SK-N-SH (cell line): ENCODE data around the gene PPARGC1A. TPM values are rescaled to one million over a fixed set of nuclear protein-coding genes. Genes with fewer than 3 reads are reported as not detected.

Experiments
- CTCF ChIA-PET: fragments of 300-600, 350-600 bp; formaldehyde crosslinking; extraction: SDS; loops from one replicate; lab custom pipeline; 2021; lab: Yijun Ruan, JAX
- POLR2A ChIA-PET: fragments of 350-600 bp; sonication (Branson Sonifier 250); formaldehyde crosslinking; extraction: SDS; loops from one replicate; lab custom pipeline; 2020; ENCODE audit warnings: antibody characterized with exemption, inconsistent platforms; lab: Yijun Ruan, JAX
- DNase-seq: peaks from one replicate; pipeline ENCODE4 v3.0.0; 2012
- H2AFZ ChIP-seq: fragments of 200-600 bp; sonication (generic); 2 replicates; pipeline ENCODE4 v1.8.1; 2016; ENCODE audit warnings: antibody characterized with exemption, mild to moderate bottlenecking, low read depth
- H3F3A ChIP-seq: fragments of 200-600 bp; sonication (generic); replicated peaks from 2 replicates; pipeline ENCODE3; 2016; ENCODE audit warnings: antibody characterized with exemption, mild to moderate bottlenecking; ENCODE audit not compliant: insufficient read depth
- H3K27ac ChIP-seq, 2 experiments: fragments of 200-500 bp in 1 of 2; fragments of 200-600 bp in 1 of 2; sonication (Bioruptor generic) in 1 of 2; sonication (generic), shearing (Covaris generic) in 1 of 2; 2 replicates each; pipeline versions ENCODE4 v1.5.1 to v1.6.1; 2014 to 2016; ENCODE audit warnings: low read depth in 2 of 2, inconsistent platforms in 1 of 2, low read length in 1 of 2, mild to moderate bottlenecking in 1 of 2, mixed read lengths in 1 of 2
- H3K27me3 ChIP-seq: fragments of 200-600 bp; sonication (generic), shearing (Covaris generic); 2 replicates; pipeline ENCODE4 v1.6.1; 2016; ENCODE audit warnings: mixed run types; ENCODE audit not compliant: insufficient read depth
- H3K36me3 ChIP-seq, 2 experiments: fragments of 200-500 bp in 1 of 2; fragments of 200-600 bp in 1 of 2; sonication (Bioruptor generic) in 1 of 2; sonication (generic) in 1 of 2; replicated peaks in 1 of 2; 2 replicates each; pipeline versions ENCODE3 to v1.5.1; 2014 to 2016; ENCODE audit warnings: low read length in 1 of 2, mild to moderate bottlenecking in 1 of 2; ENCODE audit not compliant: insufficient read depth in 2 of 2, control insufficient read depth in 1 of 2
- H3K4me1 ChIP-seq, 2 experiments: fragments of 200-500 bp in 1 of 2; fragments of 200-600 bp in 1 of 2; sonication (Bioruptor generic) in 1 of 2; sonication (generic), shearing (Covaris generic) in 1 of 2; 2 replicates each; pipeline versions ENCODE4 v1.5.1 to v1.6.1; 2014 to 2016; ENCODE audit warnings: low read depth in 1 of 2, low read length in 1 of 2, mixed run types in 1 of 2; ENCODE audit not compliant: insufficient read depth in 2 of 2, control insufficient read depth in 1 of 2
- H3K4me2 ChIP-seq: fragments of 200-600 bp; sonication (generic), shearing (Covaris generic); 2 replicates; pipeline ENCODE4 v1.6.1; 2017; ENCODE audit warnings: mixed run types
- H3K4me3 ChIP-seq, 2 experiments: fragments of 200-500 bp in 1 of 2; fragments of 200-600 bp in 1 of 2; sonication (Bioruptor generic) in 1 of 2; sonication (generic), shearing (Covaris generic) in 1 of 2; 2 replicates each; pipeline versions ENCODE4 v1.5.1 to v1.8.1; 2014 to 2016; ENCODE audit warnings: low read depth in 2 of 2, inconsistent platforms in 1 of 2, low read length in 1 of 2, mild to moderate bottlenecking in 1 of 2, mixed read lengths in 1 of 2, moderate library complexity in 1 of 2
- H3K79me2 ChIP-seq: fragments of 200-600 bp; sonication (generic); 2 replicates; pipeline ENCODE4 v1.8.1; 2017; ENCODE audit warnings: mild to moderate bottlenecking; ENCODE audit not compliant: insufficient read depth
- H3K9ac ChIP-seq: fragments of 200-600 bp; sonication (generic); 2 replicates; pipeline ENCODE4 v1.6.1; 2017; ENCODE audit warnings: mixed run types
- H3K9me2 ChIP-seq: fragments of 200-600 bp; sonication (generic); 2 replicates; pipeline ENCODE4 v1.6.1; 2017; ENCODE audit warnings: mixed run types
- H3K9me3 ChIP-seq: fragments of 200-600 bp; sonication (generic); 2 replicates; pipeline ENCODE4 v1.6.1; 2017; ENCODE audit warnings: mixed run types, mild to moderate bottlenecking, moderate library complexity
- H4K20me1 ChIP-seq: fragments of 200-600 bp; sonication (generic); 2 replicates; pipeline ENCODE4 v1.6.1; 2017; ENCODE audit warnings: mild to moderate bottlenecking, mixed run types; ENCODE audit not compliant: insufficient read depth
- EP300 ChIP-seq, 2 experiments: IDR thresholded peaks; 2 replicates each; pipeline versions ENCODE4 v1.4.0 to v1.6.1; 2012; ENCODE audit warnings: borderline replicate concordance in 1 of 2, low read depth in 1 of 2, low read length in 1 of 2
- FOSL2 ChIP-seq: IDR thresholded peaks from 2 replicates; pipeline ENCODE4 v1.4.0; 2012; ENCODE audit warnings: low read depth, mild to moderate bottlenecking, moderate library complexity, borderline replicate concordance
- FOXJ3 ChIP-seq: sonication (generic); formaldehyde crosslinking; IDR thresholded peaks from 2 replicates; pipeline ENCODE4 v1.5.1; 2020; ENCODE audit warnings: mild to moderate bottlenecking, missing genetic modification reagents
- FOXM1 ChIP-seq: IDR thresholded peaks from 2 replicates; pipeline ENCODE4 v1.4.0; 2012; ENCODE audit warnings: low read depth, mild to moderate bottlenecking
- GATA2 ChIP-seq: sonication (generic); formaldehyde crosslinking; IDR thresholded peaks from 2 replicates; pipeline ENCODE4 v1.5.0; 2020; ENCODE audit warnings: mild to moderate bottlenecking, missing genetic modification reagents
- JUND ChIP-seq: IDR thresholded peaks from 2 replicates; pipeline ENCODE4 v1.4.0; 2012
- NFIC ChIP-seq: IDR thresholded peaks from 2 replicates; pipeline ENCODE4 v1.4.0; 2012; ENCODE audit warnings: borderline replicate concordance
- PBX3 ChIP-seq: IDR thresholded peaks from 2 replicates; pipeline ENCODE4; 2012
- RCOR1 ChIP-seq: fragments of 150-350 bp; IDR thresholded peaks from 2 replicates; pipeline ENCODE4 v1.6.1; 2017; ENCODE audit warnings: antibody characterized with exemption, low read length
- RXRA ChIP-seq: IDR thresholded peaks from 2 replicates; pipeline ENCODE4 v1.4.0; 2012; ENCODE audit warnings: low read depth, mild to moderate bottlenecking, borderline replicate concordance
- USF2 ChIP-seq: fragments of 150-350 bp; IDR thresholded peaks from 2 replicates; pipeline ENCODE4 v1.6.1; 2017; ENCODE audit warnings: antibody characterized with exemption, low read length, low read depth, borderline replicate concordance
- ZBTB33 ChIP-seq: IDR thresholded peaks from 2 replicates; pipeline ENCODE4 v1.4.0; 2012; ENCODE audit warnings: low read depth, borderline replicate concordance
- WGBS: methylation state at CpG from one replicate; pipeline ENCODE4 v1.1.6; 2017; ENCODE audit warnings: low lambda C conversion rate; 5-methylcytosine and 5-hydroxymethylcytosine counted together
- polyA plus RNA-seq, 3 experiments: library from polyadenylated mRNA; depleted of rRNA; stranded (reverse); fragments of >200 nt; gene quantifications; 2 replicates each; pipeline ENCODE4 v1.2.3, GENCODE V29; 2012

Gene PPARGC1A
- polyA plus RNA-seq, 1 of the 3 experiments (the other 2 are of a cell fraction): 0.07 TPM

GRCh38 chr4:23779839-23780238 lies 110.0 kb downstream of the PPARGC1A start:
- ChIA-PET POLR2A (no interaction called here), CTCF (no interaction called here)
- Histone ChIP-seq H3K36me3 (no peaks in the 10 kb centered on the region), H3K4me2 (no peak overlapping the region), H3F3A (no peaks in the 10 kb centered on the region), H3K4me3 (no peak overlapping the region), H3K4me1 (peaks cover 0 to 2% of the 10 kb centered on the region in 2 experiments; a peak in 1 of 4 replicates), H3K79me2 (no peaks in the 10 kb centered on the region), H3K27ac (no peak overlapping the region), H3K27me3 (no peaks in the 10 kb centered on the region), H2AFZ (no peak overlapping the region), H4K20me1 (no peaks in the 10 kb centered on the region), H3K9ac (no peak overlapping the region), H3K9me3 (no peaks in the 10 kb centered on the region), H3K9me2 (no peaks in the 10 kb centered on the region)
- TF ChIP-seq FOXM1 (no peak), USF2 (no peak), PBX3 (no peak), JUND (no peak), NFIC (no peak), RXRA (no peak)
- DNase-seq: peak; percentile 2
- WGBS: 32% methylated on average over 7 of the region's 7 CpGs

- ChIA-PET CTCF (no interaction called here), POLR2A (no interaction called here)
- Histone ChIP-seq H3K9ac (no peak overlapping the region), H3K36me3 (no peaks in the 10 kb centered on the region), H3K27ac (no peak overlapping the region), H2AFZ (no peak overlapping the region), H3K4me3 (no peak overlapping the region), H3F3A (no peaks in the 10 kb centered on the region), H3K9me3 (no peaks in the 10 kb centered on the region), H3K9me2 (no peaks in the 10 kb centered on the region), H3K79me2 (no peaks in the 10 kb centered on the region), H4K20me1 (no peaks in the 10 kb centered on the region), H3K4me2 (no peak overlapping the region), H3K4me1 (peaks cover 0 to 2% of the 10 kb centered on the region in 2 experiments; a peak in 1 of 4 replicates), H3K27me3 (no peaks in the 10 kb centered on the region)
- DNase-seq: peak; percentile 23
- TF ChIP-seq RCOR1 (peak; percentile 64; the same call in 1 of the 2 replicates), EP300 (IDR thresholded peaks at IDR 0.05; ENCODE audit: borderline replicate concordance in 1 of 2, low read depth in 1 of 2, low read length in 1 of 2) (peak in 1 of 2 experiments; percentile 61; a peak in 1 of 4 replicates), ZBTB33 (no peak), GATA2 (CRISPR knock-in tag) (peak; percentile 77), FOSL2 (no peak), FOXJ3 (no peak)
- WGBS: 18% methylated on average over 6 of the region's 6 CpGs
Observed at GRCh38 chr4:23779422-23779821, 110.4 kb downstream of the PPARGC1A start.
